ENCODE data around the gene ENTPD7. TPM values are rescaled to one million over a fixed set of nuclear protein-coding genes. Genes with fewer than 3 reads are reported as not detected.

ENTPD7 gene
- total and polyA plus RNA-seq, 2 experiments from 2014 or later: 18.6 to 53.3 TPM

GRCh38 chr10:99682032-99682431, 22.7 kb downstream of the ENTPD7 start:
- no peaks in the 10 kb centered on the region for H3K9me2 ChIP-seq (replicated peaks; ENCODE audit: insufficient read depth)
- TF ChIP-seq EZH2 (IDR thresholded peaks at IDR 0.05; ENCODE audit: borderline replicate concordance): no peak
- TF ChIP-seq CTCF (IDR thresholded peaks at IDR 0.05; ENCODE audit: poor library complexity): no peak
- no peak for TF ChIP-seq EZH2phosphoT487 (IDR thresholded peaks at IDR 0.05; ENCODE audit: low read depth, severe bottlenecking, unreplicated experiment)
- no peak overlapping the region for H3K4me2 ChIP-seq
- no peak overlapping the region for H3K4me3 ChIP-seq
- no peaks in the 10 kb centered on the region for H3K9me3 ChIP-seq (ENCODE audit: low read depth)
- H4K20me1 ChIP-seq (ENCODE audit: insufficient read depth, poor library complexity, severe bottlenecking): no peaks in the 10 kb centered on the region
- no peaks in the 10 kb centered on the region for H3K27me3 ChIP-seq
- peaks cover 3% of the 10 kb centered on the region for H3K79me2 ChIP-seq
- no peaks in the 10 kb centered on the region for H3K36me3 ChIP-seq (replicated peaks; ENCODE audit: insufficient read depth, low read depth)
- WGBS (ENCODE audit: low lambda C conversion rate, missing lambda C conversion rate): 71% methylated on average over 1 of the region's 1 CpG
- no peak for DNase-seq (ENCODE audit: low spot score)
- H2AFZ ChIP-seq: no peak overlapping the region
- H3K27ac ChIP-seq: no peak overlapping the region
- H3K4me1 ChIP-seq (ENCODE audit: insufficient read depth): no peaks in the 10 kb centered on the region

GRCh38 chr10:99682752-99683151, 23.4 kb downstream of the ENTPD7 start:
- TF ChIP-seq EZH2 (IDR thresholded peaks at IDR 0.05; ENCODE audit: borderline replicate concordance) (no peak), EZH2phosphoT487 (IDR thresholded peaks at IDR 0.05; ENCODE audit: low read depth, severe bottlenecking, unreplicated experiment) (no peak), CTCF (IDR thresholded peaks at IDR 0.05; ENCODE audit: poor library complexity) (peak; percentile 15)
- Histone ChIP-seq H3K27me3 (no peaks in the 10 kb centered on the region), H4K20me1 (ENCODE audit: insufficient read depth, poor library complexity, severe bottlenecking) (no peaks in the 10 kb centered on the region), H3K27ac (no peak overlapping the region), H3K9me2 (replicated peaks; ENCODE audit: insufficient read depth) (no peaks in the 10 kb centered on the region), H3K4me1 (ENCODE audit: insufficient read depth) (no peaks in the 10 kb centered on the region), H3K4me3 (no peak overlapping the region), H3K36me3 (replicated peaks; ENCODE audit: insufficient read depth, low read depth) (no peaks in the 10 kb centered on the region), H2AFZ (no peak overlapping the region), H3K9me3 (ENCODE audit: low read depth) (no peaks in the 10 kb centered on the region), H3K4me2 (no peak overlapping the region), H3K79me2 (peaks cover under 1% of the 10 kb centered on the region)
- WGBS (ENCODE audit: low lambda C conversion rate, missing lambda C conversion rate): 74% methylated on average over 1 of the region's 1 CpG
- DNase-seq (ENCODE audit: low spot score): no peak

GRCh38 chr10:99685597-99685967, 26.3 kb downstream of the ENTPD7 start:
- TF ChIP-seq EZH2phosphoT487 (IDR thresholded peaks at IDR 0.05; ENCODE audit: low read depth, severe bottlenecking, unreplicated experiment): no peak
- no peak for TF ChIP-seq EZH2 (IDR thresholded peaks at IDR 0.05; ENCODE audit: borderline replicate concordance)
- no peak for TF ChIP-seq CTCF (IDR thresholded peaks at IDR 0.05; ENCODE audit: poor library complexity)
- Histone ChIP-seq H3K4me3 (no peak overlapping the region), H3K27ac (no peak overlapping the region), H3K79me2 (no peaks in the 10 kb centered on the region), H2AFZ (no peak overlapping the region), H4K20me1 (ENCODE audit: insufficient read depth, poor library complexity, severe bottlenecking) (no peaks in the 10 kb centered on the region), H3K36me3 (replicated peaks; ENCODE audit: insufficient read depth, low read depth) (no peaks in the 10 kb centered on the region), H3K27me3 (no peaks in the 10 kb centered on the region), H3K9me3 (ENCODE audit: low read depth) (no peaks in the 10 kb centered on the region), H3K9me2 (replicated peaks; ENCODE audit: insufficient read depth) (no peaks in the 10 kb centered on the region), H3K4me2 (no peak overlapping the region), H3K4me1 (ENCODE audit: insufficient read depth) (no peaks in the 10 kb centered on the region)
- no peak for DNase-seq (ENCODE audit: low spot score)
- 84% methylated on average over 2 of the region's 2 CpGs for WGBS (ENCODE audit: low lambda C conversion rate, missing lambda C conversion rate)

GRCh38 chr10:99689461-99689860, 30.2 kb downstream of the ENTPD7 start:
- no peak overlapping the region for H3K4me3 ChIP-seq
- 100% methylated on average over 1 of the region's 1 CpG for WGBS (ENCODE audit: low lambda C conversion rate, missing lambda C conversion rate)
- H3K27ac ChIP-seq: no peak overlapping the region
- no peaks in the 10 kb centered on the region for H3K4me1 ChIP-seq (ENCODE audit: insufficient read depth)
- H3K36me3 ChIP-seq (replicated peaks; ENCODE audit: insufficient read depth, low read depth): no peaks in the 10 kb centered on the region
- H2AFZ ChIP-seq: no peak overlapping the region
- TF ChIP-seq EZH2 (IDR thresholded peaks at IDR 0.05; ENCODE audit: borderline replicate concordance): no peak
- no peak for TF ChIP-seq EZH2phosphoT487 (IDR thresholded peaks at IDR 0.05; ENCODE audit: low read depth, severe bottlenecking, unreplicated experiment)
- TF ChIP-seq CTCF (IDR thresholded peaks at IDR 0.05; ENCODE audit: poor library complexity): no peak
- H3K4me2 ChIP-seq: no peak overlapping the region
- DNase-seq (ENCODE audit: low spot score): no peak
- no peaks in the 10 kb centered on the region for H3K79me2 ChIP-seq
- H4K20me1 ChIP-seq (ENCODE audit: insufficient read depth, poor library complexity, severe bottlenecking): no peaks in the 10 kb centered on the region
- no peaks in the 10 kb centered on the region for H3K9me2 ChIP-seq (replicated peaks; ENCODE audit: insufficient read depth)
- no peaks in the 10 kb centered on the region for H3K27me3 ChIP-seq
- H3K9me3 ChIP-seq (ENCODE audit: low read depth): no peaks in the 10 kb centered on the region

Measured in hepatocyte (in vitro differentiated cells).